DMS 273 treated with DMSO at 0.1 percent for 48 hours (cell line): Measurements from ENCODE around the gene DRAP1.
A peak's percentile ranks its signal among the peaks of the same experiment; 100 is the strongest.

Source experiments
- DNase-seq: peaks from one replicate; lab custom pipeline; 2025; lab: John Stamatoyannopoulos, UW

DRAP1 gene

GRCh38 chr11:65919141-65919572 is at the start of gene DRAP1:
TSS of gene DRAP1 (plus strand) at chr11:65919426. CDS start at chr11:65919502, 76 bp downstream.
- DNase-seq: peak; percentile 78

GRCh38 chr11:65869643-65870306 is 49.5 kb upstream of the DRAP1 start:
- DNase-seq: no peak

GRCh38 chr11:65870307-65870658 is 48.9 kb upstream of the DRAP1 start:
- no peak for DNase-seq

- no peak for DNase-seq
Measured at GRCh38 chr11:65870706-65871681, 48.2 kb upstream of the DRAP1 start.

- no peak for DNase-seq
Measured at GRCh38 chr11:65871811-65872548, 47.2 kb upstream of the DRAP1 start.

GRCh38 chr11:65872586-65873317 is 46.5 kb upstream of the DRAP1 start, which contains the start of gene EFEMP2:
TSS of gene EFEMP2 (minus strand) at chr11:65872800. CDS start at chr11:65872354, 446 bp downstream.
- no peak for DNase-seq

GRCh38 chr11:65873318-65874156 is 45.7 kb upstream of the DRAP1 start:
- DNase-seq: peak; percentile 68

- no peak for DNase-seq
Measured at GRCh38 chr11:65879617-65880016, 39.6 kb upstream of the DRAP1 start, which contains the start of gene CTSW. TSS of gene CTSW (plus strand) at chr11:65879837. CDS start at chr11:65879855, 18 bp downstream.

GRCh38 chr11:65880027-65880426 is 39.2 kb upstream of the DRAP1 start:
- no peak for DNase-seq

GRCh38 chr11:65880844-65881421 is 38.3 kb upstream of the DRAP1 start:
- DNase-seq: no peak

- no peak for DNase-seq
Measured at GRCh38 chr11:65882120-65883057, 36.8 kb upstream of the DRAP1 start.

- DNase-seq: no peak
Measured at GRCh38 chr11:65883058-65883761, 36.0 kb upstream of the DRAP1 start.

- DNase-seq: no peak
Measured at GRCh38 chr11:65883786-65884715, 35.2 kb upstream of the DRAP1 start.

- DNase-seq: no peak
Measured at GRCh38 chr11:65884716-65885092, 34.5 kb upstream of the DRAP1 start.

- DNase-seq: no peak
Measured at GRCh38 chr11:65885231-65885630, 34.0 kb upstream of the DRAP1 start.

- DNase-seq: no peak
Measured at GRCh38 chr11:65885808-65886536, 33.3 kb upstream of the DRAP1 start.
